Lung microvascular endothelial cell (primary cell): ENCODE data around the gene HGFAC. TPM values are rescaled to one million over a fixed set of nuclear protein-coding genes. Genes with fewer than 3 reads are reported as not detected.
"Not testable (repeated sequence)": the region's sequence is repeated elsewhere in the genome, so short reads cannot be mapped to it uniquely, and the experiment has no call there.

Source experiments
- DNase-seq, 2 donors: peaks; one replicate each; pipeline versions ENCODE4 v3.0.0 to v3.0.0-alpha.2; 2010; ENCODE audit warnings: low read depth in 2 of 2
- total RNA-seq: library from RNA; depleted of rRNA; stranded (reverse); fragments of >200 nt; gene quantifications from 2 replicates; pipeline ENCODE4 v1.2.1, GENCODE V29; 2014

The HGFAC gene
- total RNA-seq, 1 donor from 2014 or later: 0.20 TPM

DNA sequence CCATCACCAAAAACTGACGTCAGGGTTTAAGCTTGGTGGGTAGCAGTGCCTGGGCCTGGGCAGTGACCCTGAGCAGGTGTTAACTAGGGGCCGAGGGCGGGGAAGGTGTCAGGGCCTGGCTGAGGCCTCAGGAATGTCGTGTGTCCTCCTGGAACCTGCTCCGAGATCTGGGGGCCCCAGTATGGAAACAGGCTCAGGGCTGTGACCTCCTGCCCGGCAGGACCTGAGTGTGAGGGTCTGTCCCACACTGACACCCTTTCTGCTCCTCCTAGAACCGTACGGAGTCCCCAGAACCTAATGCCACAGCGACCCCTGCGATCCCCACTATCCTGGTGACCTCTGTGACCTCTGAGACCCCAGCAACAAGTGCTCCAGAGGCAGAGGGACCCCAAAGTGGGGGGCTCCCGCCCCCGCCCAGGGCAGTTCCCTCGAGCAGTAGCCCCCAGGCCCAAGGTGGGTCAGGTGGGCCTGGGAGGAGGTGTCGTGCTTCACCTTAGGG is 741 bp downstream of the HGFAC start:
- DNase-seq: no peak

DNA sequence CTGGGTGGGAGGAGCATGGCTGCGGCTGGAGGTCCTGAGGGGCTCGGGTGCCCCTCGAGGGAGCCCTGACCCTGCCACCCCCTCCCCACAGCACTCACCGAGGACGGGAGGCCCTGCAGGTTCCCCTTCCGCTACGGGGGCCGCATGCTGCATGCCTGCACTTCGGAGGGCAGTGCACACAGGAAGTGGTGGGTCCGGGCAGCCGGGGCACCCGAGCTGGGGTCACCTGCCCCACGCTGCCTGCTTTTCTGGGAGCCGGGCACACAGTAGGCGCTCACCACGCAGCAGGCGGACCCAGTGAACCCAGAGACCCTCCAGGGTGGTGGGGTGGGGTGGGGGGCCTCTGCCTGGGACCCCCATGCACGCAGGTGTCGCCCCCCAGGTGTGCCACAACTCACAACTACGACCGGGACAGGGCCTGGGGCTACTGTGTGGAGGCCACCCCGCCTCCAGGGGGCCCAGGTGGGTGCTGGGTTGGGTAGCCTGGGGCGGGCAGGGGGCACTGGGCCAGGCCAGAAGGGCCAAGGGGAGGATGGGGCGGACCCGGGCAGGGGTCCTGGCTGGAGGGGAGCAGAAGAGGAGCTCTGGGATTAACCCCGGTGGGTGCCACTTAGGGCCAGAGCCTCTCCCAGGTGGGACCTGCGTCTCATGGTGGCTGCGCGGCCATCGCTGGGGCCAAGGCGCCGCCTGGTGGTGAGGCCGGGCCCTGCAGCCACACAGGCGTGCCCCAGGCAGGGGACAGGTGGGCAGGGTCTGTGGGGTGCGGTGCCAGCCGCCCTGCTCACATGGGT is 1.4 kb downstream of the HGFAC start:
- peak; percentile 43 to 61 for DNase-seq

DNA sequence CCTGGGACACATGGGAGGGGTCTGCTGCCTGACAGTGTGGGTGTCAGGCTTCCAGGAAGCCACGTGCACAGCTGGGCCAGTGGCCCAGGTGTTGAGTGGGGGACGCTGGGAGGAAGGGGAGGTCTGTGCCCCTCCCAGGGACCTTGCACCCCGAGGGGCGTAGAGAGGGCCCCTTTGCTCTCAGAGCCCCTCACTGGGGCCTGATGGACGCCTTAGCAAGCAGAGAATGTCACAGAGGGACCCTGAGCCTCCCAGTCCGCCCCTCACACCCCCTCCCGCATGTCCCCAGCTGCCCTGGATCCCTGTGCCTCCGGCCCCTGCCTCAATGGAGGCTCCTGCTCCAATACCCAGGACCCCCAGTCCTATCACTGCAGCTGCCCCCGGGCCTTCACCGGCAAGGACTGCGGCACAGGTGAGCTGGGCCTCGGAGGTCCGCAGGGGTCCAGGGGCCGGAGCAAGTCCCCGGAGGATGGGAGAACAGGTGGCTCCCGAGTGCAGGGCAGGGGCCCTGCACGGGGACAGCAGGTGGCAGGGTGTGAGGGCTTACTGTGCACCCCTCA is 2.1 kb downstream of the HGFAC start:
- DNase-seq: no peak

DNA sequence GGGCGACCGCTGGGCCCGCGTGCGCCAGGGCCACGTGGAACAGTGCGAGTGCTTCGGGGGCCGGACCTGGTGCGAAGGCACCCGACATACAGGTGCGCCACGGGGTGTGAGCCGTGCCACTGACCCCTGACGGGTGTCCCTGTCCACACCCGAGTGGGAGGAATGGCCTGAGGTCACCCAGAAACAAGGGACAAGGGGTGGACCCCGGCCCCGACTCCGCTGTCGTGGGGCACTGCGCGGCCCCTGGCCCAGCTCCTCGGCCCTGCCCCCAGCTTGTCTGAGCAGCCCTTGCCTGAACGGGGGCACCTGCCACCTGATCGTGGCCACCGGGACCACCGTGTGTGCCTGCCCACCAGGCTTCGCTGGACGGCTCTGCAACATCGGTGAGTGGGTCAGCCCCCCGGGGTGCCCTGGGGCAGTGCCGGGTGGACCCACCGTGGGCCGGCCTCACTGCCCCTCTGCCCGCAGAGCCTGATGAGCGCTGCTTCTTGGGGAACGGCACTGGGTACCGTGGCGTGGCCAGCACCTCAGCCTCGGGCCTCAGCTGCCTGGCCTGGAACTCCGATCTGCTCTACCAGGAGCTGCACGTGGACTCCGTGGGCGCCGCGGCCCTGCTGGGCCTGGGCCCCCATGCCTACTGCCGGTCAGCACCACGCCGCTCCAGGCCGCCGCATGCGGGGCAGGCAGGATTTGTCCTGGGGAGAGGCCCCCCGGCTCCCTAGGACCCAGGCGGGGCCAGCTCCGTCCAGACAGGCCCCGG is 2.8 kb downstream of the HGFAC start:
- DNase-seq: no peak

DNA sequence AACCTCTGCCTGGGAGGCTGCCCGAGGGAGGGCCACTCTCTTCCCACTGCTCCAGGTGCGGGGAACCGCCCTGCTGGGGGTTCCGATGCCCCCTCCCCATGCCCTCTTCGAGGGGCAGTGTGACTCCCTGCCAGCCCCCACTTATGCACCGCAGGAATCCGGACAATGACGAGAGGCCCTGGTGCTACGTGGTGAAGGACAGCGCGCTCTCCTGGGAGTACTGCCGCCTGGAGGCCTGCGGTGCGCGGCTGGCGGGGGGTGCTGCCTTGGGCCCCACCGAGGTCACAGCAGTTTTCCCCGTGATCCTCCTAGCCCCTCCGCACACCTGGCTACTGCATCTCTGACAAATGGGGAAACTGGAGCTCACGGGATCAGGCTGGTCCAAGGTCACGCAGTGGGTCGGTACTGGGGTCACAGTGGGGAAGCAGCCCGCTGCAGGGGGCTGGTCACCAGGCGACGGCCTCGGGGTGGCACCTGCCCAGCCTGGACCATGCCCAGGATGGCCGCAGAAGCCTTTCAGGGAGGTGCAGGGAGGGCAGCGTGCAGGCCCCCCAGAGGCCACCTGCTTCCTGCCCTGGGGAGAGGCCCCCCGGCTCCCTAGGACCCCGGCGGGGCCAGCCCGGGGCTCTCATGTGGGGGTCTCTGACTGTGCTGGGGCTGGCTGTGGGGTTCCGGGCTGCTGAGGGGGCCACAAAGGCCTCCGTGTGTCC is 3.5 kb downstream of the HGFAC start:
- no peak for DNase-seq

DNA sequence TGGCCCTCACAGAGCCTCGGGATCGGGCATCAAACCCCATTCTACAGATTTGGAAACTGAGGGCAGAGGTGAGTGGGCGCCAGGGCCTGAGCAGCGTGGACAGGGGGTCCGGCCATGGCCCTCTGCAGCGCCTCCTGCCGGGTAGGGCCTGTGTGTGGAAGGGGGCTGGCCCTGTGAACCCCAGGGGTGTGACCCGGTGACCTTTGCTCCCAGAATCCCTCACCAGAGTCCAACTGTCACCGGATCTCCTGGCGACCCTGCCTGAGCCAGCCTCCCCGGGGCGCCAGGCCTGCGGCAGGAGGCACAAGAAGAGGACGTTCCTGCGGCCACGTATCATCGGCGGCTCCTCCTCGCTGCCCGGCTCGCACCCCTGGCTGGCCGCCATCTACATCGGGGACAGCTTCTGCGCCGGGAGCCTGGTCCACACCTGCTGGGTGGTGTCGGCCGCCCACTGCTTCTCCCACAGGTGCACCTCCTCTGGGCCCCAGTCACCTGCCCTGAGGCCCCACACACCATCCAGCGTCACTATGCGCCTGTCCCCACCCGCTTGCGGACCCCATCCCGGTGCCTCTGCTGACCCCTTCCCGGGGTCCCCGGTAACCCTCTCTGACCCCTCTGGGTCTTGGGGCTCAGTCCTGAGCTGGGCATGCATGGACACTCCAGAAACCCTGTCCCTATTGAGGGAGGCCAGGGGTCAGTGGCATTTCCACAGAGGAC is 4.2 kb downstream of the HGFAC start:
- no peak for DNase-seq

DNA sequence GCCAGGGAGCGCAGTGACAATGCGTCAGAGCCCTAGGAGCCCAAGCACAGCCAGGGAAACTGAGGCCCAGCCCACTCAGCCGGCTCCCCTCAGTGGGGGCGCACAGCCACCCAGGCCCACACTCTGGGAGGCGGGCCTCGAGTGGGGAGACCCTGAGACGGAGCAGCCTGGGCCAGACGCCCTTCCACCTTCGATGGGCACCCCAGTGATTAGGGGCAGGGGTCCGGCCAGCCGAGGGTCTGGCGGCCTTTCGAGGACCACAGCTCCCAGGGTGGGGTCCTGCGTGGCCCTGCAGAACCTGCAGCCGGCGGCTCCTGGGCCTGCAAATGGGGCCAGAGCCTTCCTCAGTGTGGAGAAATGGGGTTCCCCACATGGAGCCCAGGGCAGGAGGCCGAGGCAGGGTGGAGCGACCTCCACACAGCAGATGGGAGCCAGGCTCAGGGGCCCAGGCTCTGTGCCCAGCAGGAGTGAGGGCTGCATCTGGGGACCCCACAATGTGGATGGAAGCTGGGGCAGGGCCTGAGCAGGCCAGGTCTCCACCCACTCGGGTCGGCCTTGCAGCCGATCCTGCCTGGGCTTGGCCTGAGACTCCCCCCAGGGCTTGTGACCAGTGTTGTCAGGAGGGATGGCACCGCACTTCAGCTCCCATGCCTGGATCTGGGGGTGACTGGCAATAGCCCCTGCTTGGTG is 5.0 kb downstream of the HGFAC start:
- DNase-seq: no peak

DNA sequence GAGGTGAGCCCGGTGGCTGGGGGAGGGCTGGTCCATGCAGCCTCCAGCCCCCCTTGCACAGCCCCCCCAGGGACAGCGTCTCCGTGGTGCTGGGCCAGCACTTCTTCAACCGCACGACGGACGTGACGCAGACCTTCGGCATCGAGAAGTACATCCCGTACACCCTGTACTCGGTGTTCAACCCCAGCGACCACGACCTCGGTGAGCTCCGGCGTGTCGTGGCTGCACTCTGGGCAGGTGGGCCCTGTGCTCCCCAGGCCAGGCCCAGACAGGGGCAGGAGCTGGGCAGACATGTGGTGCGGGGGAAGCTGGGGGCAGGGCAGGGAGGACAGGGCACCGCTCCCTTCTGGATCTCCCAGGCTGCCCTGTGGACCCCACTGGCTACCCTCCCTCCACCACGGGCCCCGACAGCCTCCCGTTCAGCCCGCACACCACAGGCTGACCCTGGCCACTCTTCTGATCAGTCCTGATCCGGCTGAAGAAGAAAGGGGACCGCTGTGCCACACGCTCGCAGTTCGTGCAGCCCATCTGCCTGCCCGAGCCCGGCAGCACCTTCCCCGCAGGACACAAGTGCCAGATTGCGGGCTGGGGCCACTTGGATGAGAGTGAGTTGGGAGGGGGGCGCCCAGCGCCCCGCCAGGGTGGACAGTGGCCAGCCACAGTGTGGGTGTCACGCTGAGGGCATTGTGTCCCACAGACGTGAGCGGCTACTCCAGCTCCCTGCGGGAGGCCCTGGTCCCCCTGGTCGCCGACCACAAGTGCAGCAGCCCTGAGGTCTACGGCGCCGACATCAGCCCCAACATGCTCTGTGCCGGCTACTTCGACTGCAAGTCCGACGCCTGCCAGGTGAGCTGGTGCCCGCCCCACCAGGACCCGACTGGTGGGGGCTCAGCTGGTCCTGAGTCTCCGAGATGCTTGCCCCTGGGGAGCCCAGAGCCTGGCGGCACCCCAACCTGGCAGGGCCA is 5.9 kb downstream of the HGFAC start:
- DNase-seq: no peak

DNA sequence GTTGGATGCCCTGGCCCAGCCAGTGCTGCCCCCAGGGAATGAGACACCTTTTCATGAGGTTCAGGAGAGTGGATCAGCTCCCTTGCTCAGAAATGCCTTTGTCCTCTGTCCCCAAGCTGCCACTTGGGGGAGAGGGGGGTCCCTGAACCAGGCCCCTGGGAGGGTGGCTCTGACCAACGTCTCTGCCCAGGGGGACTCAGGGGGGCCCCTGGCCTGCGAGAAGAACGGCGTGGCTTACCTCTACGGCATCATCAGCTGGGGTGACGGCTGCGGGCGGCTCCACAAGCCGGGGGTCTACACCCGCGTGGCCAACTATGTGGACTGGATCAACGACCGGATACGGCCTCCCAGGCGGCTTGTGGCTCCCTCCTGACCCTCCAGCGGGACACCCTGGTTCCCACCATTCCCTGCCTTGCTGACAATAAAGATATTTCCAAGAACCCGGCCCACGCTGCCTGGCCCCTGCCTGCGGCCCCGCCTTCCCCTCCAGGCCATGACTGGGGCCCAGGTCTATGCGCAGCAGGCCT is 7.3 kb downstream of the HGFAC start:
- DNase-seq: no peak

DNA sequence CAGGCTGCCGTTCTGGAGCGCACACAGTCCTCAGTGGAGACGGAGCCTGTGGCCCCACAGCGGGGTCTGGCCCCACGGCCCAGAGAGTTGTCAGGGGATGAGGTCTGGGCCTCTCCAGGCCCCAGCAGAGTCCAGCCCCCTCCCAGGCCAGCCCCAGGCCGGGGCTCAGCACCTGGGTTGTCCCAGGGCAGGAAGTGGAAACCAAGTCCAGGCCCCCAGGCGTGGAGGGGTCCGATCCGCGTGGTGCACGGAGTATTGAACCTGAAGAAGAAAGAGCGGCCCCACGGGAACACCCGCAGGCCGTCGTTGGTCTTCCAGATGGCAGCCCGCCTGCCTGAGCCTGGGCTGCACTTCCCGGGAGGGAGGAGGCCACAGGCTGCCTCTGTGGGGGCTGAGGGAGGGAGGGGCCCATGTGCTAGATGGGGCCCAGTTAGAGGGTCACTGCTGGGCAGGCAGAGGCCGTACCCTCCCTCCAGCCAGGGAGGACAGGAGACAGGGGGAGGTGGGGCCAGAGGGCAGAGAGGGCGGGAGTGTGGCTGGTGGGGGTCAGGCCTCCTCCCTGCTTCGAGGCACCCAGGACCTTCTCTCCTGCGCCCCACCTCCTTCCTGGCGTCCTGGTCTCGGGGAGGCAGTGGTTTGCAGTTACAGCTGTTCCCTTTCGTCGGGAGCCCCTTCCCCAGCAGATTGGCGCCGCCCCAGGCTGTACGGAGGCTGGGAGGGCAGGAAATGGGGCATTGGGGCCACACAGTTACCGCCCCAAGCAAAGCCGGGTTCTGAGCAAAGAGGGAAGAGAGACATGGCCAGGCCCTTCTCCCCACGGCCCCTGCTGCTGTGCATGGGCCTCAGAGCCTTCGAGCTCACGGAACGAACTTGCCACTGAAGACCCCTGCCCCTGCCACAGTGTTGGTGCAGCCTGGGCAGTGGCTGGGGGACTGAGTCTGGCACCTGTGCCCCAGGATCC is 8.1 kb downstream of the HGFAC start:
- no peak for DNase-seq

DNA sequence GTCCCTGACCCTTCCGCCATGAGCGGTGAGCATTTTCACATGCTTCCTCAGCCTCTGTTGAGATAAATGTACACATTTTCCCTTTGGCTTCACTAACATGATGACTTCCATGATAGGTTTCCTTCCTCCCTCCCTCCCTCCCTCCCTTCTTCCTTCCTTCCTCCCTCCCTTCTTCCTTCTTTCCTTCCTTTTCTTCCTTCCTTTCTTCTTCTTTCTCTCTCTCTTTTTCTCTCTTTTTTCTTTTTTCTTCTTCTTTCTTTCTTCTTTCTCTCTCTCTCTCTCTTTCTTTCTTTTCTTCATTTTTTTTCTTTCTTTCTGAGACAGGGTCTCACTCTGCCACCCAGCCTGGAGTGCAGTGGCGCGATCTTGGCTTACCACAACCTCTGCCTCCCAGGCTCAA is 8.9 kb downstream of the HGFAC start:
- no peak for DNase-seq

DNA sequence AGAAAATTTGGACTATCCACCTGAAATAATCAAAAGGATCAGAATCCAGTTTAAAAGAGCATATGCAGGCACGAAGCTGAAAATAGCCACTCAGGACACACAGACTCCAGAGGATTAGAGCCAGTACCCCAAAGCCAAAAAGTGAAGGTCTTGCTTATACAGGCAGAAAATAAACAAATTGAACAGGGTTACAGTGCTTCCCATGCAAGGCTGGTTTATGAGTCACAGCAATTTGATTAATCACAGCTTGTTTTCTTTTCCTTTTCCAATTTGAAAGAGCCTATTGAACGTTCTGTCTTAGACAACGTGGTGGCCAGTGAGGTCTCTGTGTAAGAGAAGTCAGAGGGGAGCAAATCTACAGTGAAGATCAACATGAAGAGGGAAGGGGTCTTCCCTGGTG is 10.2 kb downstream of the HGFAC start:
- peak in 1 of 2 donors; percentile 49 for DNase-seq

DNA sequence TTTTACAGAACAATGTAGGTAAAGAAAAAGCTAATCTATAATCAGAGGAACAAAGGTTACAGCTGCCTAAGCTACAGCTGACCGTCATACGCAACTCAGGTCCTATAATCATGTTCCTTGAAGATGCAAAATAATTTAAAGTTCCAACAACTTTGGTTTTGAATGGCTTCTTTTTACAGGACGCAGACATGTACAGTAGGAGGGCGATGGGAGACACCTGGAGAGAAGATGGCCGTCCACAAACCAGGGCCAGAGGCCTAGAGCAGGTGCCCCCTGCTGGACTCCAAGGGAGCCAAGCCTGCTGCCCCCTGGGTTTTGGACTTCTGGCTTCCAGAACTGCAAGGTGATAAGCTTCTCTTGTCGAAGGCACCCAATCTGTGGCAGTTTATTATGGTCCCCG is 10.6 kb downstream of the HGFAC start:
- peak in 1 of 2 donors; percentile 36 for DNase-seq

DNA sequence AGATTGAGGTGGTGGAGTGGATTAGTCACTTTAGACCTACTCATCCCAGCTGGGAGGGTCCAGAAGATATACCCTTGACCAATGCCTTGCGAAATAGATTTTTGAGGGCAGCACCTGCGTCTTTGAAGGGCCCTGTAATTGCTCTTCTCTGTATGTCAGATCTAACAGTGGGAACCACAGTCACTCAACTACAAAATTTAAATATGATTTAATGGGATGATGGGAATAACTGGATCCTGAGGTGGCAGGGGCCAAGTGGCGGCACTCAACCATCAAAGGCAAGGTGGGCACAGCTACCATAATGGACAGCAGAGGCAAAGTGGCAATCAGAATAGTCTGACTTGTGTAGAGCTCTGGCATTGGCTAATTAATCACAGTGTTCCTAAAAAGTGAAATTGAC is 13.8 kb downstream of the HGFAC start:
- not testable (repeated sequence) for DNase-seq

DNA sequence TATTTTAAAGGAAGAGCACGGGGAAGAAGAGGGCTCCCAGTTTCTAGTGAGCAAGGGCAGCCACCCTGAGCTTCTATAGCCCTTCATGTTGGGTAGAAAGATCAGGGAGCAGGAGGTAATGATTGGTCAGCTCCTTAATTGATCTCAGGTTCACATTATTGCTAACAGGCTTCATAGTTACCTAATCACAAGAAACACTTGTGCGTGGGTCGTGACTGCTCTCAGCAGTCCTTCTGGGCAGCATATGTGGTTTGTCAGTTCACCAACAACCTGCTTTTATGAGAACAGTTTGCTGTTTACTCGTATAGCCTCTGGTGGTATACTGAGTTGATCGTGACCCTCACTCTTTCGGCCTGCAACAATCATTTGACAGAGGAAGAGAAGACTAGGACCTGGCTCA is 16.6 kb downstream of the HGFAC start:
- DNase-seq: no peak

DNA sequence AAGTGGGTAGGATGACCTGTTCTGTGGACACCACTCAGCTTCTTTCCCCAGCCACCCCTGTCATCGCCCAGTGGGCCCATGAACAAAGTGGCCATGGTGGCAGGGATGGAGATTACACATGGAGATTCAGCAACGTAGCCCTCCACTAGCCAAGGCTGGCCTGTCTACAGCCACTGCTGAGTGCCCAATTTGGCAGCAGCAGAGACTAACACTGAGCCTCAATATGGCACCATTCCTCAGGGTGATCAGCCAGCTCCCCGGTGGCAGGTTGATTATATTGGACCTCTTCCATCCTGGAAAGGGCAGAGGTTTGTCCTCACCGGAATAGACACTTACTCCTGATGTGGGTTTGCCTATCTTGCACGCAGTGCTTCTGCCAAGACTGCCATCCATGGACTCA is 17.4 kb downstream of the HGFAC start:
- DNase-seq: not testable (repeated sequence)

DNA sequence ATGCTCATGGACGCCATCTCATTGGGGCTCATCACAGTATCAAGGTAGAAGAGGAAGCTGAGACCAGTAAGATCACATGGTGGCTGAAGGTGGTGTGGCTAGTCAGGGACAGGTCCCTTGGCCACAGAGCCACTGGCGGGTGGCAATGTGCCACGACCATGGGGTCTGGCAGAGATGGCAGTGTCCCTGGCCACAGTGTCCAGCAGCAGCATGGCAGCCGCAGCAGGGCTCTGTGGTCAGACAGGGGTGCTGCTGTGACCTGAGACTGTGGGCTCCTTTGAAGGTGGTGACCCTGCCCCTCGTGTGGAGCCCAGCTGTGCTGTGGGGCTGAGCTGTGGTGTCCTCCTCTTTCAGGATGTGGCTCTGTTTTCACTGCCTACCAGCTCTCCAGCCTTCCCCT is 19.2 kb downstream of the HGFAC start:
- no peak for DNase-seq
